Liver (tissue), 3 donors: ENCODE measurements around the gene CASQ1.

Source experiments
- CTCF ChIP-seq: fragments of 150-350 bp; IDR thresholded peaks from 2 replicates; pipeline ENCODE4 v1.5.1; 2017; ENCODE audit warnings: improper control_type of control experiment, low read depth, low read length; ENCODE audit not compliant: missing input control
- EGR1 ChIP-seq, 2 donors: IDR thresholded peaks; 2 replicates each; pipeline ENCODE4 v1.6.1; 2016 to 2018; ENCODE audit warnings: antibody characterized with exemption in 2 of 2, low read depth in 2 of 2
- FOXA1 ChIP-seq: IDR thresholded peaks from 2 replicates; pipeline ENCODE4 v1.6.1; 2016; ENCODE audit warnings: antibody characterized with exemption
- GABPA ChIP-seq, 2 donors: IDR thresholded peaks in 1 of 2; conservative IDR thresholded peaks in 1 of 2; 2 replicates each; pipeline ENCODE4 v1.6.1; 2016; ENCODE audit warnings: antibody characterized with exemption in 2 of 2, mild to moderate bottlenecking in 1 of 2, moderate library complexity in 1 of 2
- HNF4A ChIP-seq, 2 donors: conservative IDR thresholded peaks; 2 replicates each; pipeline ENCODE4 v1.6.1; 2016; ENCODE audit warnings: antibody characterized with exemption in 2 of 2, mild to moderate bottlenecking in 2 of 2
- RAD21 ChIP-seq, 2 donors: IDR thresholded peaks; 2 replicates each; pipeline ENCODE4 v1.6.1; 2016; ENCODE audit warnings: antibody characterized with exemption in 2 of 2, mild to moderate bottlenecking in 2 of 2
- SP1 ChIP-seq: IDR thresholded peaks from 2 replicates; pipeline ENCODE4 v1.6.1; 2018; ENCODE audit warnings: antibody characterized with exemption, mild to moderate bottlenecking
- TF ChIP-seq, protein P1 (sequence below): IDR thresholded peaks from 2 replicates; pipeline ENCODE4 v1.6.1; 2016; ENCODE audit warnings: antibody characterized with exemption
- donor health status: healthy.
- donor health status: healthy.

- peak; percentile 35 for TF ChIP-seq CTCF
- TF ChIP-seq FOXA1: no peak
- no peak for TF ChIP-seq SP1
- TF ChIP-seq RAD21 (IDR thresholded peaks at IDR 0.05): peak; percentile 67 to 74
- TF ChIP-seq GABPA (IDR thresholded peaks at IDR 0.05 in 1 of 2, conservative IDR thresholded peaks at IDR 0.05 in 1 of 2): no peak
- TF ChIP-seq, protein P1, sequence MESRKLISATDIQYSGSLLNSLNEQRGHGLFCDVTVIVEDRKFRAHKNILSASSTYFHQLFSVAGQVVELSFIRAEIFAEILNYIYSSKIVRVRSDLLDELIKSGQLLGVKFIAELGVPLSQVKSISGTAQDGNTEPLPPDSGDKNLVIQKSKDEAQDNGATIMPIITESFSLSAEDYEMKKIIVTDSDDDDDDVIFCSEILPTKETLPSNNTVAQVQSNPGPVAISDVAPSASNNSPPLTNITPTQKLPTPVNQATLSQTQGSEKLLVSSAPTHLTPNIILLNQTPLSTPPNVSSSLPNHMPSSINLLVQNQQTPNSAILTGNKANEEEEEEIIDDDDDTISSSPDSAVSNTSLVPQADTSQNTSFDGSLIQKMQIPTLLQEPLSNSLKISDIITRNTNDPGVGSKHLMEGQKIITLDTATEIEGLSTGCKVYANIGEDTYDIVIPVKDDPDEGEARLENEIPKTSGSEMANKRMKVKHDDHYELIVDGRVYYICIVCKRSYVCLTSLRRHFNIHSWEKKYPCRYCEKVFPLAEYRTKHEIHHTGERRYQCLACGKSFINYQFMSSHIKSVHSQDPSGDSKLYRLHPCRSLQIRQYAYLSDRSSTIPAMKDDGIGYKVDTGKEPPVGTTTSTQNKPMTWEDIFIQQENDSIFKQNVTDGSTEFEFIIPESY: no peak
- TF ChIP-seq EGR1 (IDR thresholded peaks at IDR 0.05; ENCODE audit: low read depth in 2 of 2): no peak
- no peak for TF ChIP-seq HNF4A (conservative IDR thresholded peaks at IDR 0.05)
Measured at GRCh38 chr1:160219062-160219929, 28.9 kb downstream of the CASQ1 start.
